NCI-H187 treated with DMSO at 0.1 percent for 48 hours (cell line): Measurements from ENCODE around the gene PLAGL2.

Experiments used
- DNase-seq: peaks from one replicate; lab custom pipeline; 2025; lab: John Stamatoyannopoulos, UW

PLAGL2 gene

DNA sequence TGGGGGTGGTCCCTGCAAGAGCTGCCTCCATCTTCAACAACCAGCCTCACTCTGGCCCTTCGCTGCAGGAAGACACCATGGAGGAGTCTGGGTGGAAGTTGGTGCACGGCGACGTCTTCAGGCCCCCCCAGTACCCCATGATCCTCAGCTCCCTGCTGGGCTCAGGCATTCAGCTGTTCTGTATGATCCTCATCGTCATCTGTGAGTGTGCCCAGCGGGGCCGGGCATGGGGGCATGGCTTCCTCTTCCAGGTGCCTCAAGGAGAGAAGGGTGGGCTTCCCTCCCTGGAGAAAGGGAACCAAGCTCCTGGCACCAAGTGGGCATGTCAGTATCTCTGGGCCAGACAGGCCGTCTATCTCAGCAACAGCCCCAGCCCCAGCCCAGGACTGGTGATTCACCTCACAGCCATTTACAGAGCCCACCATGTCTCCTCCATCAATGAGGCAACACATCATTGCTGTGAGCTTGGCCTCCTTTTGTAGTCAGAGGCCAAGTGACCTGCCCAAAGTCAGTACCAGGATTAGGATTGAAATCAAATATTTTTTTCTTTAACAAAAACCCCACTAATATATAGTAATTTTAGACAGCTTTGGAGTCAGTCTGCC lies 57.9 kb downstream of the PLAGL2 start:
- no peak for DNase-seq

DNA sequence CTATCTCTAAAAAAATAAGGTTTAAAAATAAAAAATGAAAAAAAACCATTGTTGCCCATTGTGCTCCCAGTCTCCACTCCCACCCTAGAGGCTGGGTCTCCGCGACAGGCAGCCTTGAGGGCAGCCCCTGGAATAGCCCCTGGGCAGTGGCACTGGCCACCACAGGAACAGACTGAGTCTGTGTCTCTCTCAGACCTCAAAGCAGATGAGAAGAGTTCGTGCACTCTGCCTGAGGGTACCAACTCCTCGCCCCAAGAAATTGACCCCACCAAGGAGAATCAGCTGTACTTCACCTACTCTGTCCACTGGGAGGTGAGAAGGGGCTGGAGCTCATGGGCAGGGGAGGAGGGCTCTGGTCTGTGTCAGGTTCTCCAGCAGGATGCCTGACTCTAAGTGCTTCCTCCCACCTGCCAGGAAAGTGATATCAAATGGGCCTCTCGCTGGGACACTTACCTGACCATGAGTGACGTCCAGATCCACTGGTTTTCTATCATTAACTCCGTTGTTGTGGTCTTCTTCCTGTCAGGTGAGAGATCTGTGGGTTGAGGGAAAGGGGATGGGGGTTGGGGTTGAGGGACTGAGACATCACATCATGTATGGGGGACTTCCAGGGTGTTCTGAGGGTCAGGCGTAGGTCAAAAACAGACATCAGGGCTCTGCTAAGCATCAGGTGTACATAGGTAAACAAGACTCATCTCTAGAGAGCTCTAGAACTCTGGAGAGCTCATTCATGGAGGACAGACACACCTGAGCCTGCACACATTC lies 62.5 kb downstream of the PLAGL2 start:
- DNase-seq: no peak

DNA sequence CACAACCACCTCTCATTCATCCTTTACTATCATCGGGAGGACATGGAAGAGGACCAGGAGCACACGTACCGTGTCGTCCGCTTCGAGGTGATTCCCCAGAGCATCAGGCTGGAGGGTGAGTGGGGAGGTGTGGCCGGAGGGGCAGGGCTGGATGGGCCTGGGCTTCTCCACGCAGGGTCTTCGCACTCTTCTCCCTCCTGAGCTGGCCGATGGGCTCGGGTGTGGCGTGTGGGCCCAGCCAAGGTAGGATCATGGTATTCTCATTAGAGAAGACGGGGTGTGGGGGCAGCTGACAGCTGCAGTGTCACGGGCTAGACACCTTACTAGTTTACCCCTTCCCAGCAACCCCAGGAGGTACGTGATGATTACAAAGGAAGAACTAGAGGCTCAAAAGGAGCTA lies 64.6 kb downstream of the PLAGL2 start:
- DNase-seq: no peak
